ENCODE measurements around the gene CERKL.
"Not testable (repeated sequence)": the region's sequence is repeated elsewhere in the genome, so short reads cannot be mapped to it uniquely, and the experiment has no call there.

The CERKL gene, protein sequence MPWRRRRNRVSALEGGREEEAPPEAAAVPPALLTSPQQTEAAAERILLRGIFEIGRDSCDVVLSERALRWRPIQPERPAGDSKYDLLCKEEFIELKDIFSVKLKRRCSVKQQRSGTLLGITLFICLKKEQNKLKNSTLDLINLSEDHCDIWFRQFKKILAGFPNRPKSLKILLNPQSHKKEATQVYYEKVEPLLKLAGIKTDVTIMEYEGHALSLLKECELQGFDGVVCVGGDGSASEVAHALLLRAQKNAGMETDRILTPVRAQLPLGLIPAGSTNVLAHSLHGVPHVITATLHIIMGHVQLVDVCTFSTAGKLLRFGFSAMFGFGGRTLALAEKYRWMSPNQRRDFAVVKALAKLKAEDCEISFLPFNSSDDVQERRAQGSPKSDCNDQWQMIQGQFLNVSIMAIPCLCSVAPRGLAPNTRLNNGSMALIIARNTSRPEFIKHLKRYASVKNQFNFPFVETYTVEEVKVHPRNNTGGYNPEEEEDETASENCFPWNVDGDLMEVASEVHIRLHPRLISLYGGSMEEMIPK

DNA sequence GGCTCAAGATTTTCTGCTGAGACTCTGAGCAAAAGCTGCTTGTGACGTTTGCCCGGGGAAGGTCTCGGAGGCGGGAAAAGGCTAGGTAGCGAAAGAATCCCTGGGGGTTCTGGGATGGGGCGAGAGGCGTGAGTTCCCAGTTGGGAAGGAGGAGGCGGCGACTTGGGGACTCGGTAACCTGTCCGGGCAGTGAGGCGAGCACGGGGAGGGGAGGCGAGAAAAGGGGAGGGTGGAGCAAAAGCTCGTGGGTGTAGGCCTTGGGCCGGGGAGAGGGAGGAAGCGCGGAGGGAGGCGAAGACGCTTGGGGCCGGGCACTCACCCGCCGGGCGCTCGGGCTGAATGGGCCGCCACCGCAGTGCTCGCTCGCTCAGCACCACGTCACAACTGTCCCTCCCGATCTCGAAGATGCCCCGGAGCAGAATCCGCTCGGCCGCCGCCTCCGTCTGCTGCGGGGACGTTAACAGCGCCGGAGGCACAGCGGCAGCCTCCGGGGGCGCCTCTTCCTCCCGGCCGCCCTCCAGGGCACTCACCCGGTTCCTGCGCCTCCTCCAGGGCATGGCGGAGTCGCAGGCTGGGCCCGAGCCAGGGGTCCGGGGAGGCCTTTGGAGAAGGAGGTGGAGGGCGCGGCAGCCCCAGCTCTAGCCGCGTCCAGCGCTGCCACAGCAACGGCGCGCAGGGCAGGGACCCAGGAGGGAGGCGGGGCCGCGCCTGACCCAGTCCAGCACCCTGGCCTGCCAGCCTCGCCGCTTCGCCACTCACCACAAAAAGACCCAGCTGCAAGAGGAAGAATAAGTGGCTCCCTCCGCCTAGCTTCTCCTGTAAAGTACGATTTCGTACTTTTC is at the start of gene CERKL:
CERKL (minus strand) TSS at position 656 of the 842 bp plus-strand sequence; CDS start at position 557, 99 bp downstream.
- DNase-seq (ENCODE audit: low read depth, low spot score): peak; percentile 67

DNA sequence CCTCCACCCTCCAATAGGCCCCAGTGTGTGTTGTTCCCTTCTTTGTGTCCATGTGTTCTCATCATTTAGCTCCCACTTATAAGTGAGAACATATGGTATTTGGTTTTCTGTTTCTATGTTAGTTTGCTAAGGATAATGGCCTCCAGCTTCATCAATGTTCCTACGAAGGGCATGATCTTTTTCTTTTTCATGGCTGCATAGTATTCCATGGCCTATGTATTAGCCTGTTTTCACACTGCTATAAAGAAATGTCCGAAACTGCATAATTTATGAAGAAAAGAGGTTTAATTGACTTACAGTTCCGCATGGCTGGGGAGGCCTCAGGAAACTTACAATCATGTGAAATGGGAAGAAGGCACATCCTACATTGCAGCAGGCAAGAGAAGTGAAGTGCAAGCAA is 45.6 kb upstream of the CERKL start:
- DNase-seq (ENCODE audit: low read depth, low spot score): not testable (repeated sequence)

DNA sequence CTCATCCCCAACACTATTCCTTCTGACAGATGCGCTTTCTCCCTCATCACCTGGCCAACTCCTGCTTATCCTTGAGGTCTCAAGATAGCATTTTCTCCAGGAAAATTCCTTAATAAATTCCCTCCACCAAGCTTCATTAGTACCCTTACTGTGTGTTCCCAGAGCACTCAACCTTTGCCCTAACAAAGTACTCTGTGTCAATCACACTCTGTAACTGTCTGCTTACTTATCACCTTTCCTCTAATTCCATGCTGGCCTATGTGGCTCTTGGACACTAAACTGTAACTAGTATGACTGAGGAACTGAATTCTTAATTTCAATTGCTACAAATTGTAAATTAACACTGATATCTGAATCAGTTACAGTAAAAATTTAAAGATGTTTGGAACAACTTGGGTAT is 41.3 kb upstream of the CERKL start:
- DNase-seq (ENCODE audit: low read depth, low spot score): no peak

DNA sequence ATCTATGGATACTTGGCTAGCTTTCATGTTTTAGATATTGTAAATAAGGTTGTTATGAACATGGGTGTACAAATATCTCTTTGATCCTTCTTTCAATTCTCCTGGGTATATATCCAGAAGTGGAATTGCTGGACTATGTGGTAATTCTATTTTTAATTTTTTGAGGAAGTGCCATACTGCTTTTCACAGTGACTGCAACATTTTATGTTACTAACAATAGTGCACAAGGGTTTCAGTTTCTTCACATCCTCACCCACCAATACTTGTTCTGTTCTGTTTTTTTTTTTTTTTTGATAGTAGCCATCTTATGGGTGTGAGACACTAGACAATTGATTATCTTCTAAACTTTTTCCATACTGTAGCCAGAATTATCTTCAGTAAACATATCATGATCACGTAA is 40.7 kb upstream of the CERKL start:
- no peak for DNase-seq (ENCODE audit: low read depth, low spot score)

DNA sequence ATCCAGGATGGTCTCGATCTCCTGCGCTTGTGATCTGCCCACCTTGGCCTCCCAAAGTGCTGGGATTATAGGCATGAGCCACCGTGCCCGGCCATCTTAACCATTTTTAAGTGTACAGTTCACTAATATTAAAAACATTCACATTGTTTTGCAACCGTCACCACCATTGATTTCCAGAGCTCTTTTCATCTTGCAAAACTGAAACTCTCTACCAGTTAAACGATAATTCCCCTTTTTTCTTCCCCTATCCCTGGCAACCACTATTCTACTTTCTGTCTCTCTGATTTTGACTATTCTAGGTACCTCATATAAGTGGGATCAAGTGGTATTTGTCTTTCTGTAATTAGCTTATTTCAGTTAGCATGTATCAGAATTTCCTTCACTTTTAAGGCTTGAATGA is 40.2 kb upstream of the CERKL start:
- DNase-seq (ENCODE audit: low read depth, low spot score): no peak

DNA sequence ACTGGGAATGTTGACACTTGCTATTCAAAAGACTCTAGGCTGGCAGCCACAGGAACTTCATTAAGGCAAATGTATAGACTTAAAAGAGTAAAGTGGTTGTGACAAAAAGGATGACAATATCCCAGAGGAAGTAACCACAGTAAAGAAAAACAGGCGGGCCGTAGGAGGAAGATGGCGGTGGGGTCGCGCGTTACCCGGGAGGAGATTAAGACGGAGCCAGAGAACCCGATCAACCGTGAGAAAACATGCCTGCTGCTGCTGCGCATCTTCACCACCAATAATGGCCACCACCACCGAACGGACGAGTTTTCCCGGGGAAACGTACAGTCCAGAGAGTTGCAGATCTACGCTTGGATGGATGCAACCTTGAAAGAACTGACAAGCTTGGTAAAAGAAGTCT is 37.4 kb upstream of the CERKL start:
- DNase-seq (ENCODE audit: low read depth, low spot score): no peak

DNA sequence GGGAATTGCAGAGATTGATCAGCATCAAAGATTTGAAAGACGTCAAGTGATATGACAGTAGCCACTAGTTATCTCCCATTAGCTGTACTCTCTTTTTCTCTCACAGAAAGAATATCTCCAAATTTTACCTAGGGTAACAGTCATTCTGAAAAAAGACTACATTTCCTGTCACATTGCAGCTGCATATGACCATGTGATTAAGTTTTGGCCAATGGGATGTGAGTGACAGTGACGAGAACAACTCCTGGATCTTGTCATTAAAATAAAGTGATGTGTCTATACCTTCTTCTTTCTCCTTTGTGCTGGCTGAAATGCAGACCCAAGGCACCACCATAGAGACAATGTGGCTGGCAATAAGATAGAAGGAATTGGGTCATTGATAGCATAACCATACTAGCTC is 34.0 kb upstream of the CERKL start:
- DNase-seq (ENCODE audit: low read depth, low spot score): no peak

DNA sequence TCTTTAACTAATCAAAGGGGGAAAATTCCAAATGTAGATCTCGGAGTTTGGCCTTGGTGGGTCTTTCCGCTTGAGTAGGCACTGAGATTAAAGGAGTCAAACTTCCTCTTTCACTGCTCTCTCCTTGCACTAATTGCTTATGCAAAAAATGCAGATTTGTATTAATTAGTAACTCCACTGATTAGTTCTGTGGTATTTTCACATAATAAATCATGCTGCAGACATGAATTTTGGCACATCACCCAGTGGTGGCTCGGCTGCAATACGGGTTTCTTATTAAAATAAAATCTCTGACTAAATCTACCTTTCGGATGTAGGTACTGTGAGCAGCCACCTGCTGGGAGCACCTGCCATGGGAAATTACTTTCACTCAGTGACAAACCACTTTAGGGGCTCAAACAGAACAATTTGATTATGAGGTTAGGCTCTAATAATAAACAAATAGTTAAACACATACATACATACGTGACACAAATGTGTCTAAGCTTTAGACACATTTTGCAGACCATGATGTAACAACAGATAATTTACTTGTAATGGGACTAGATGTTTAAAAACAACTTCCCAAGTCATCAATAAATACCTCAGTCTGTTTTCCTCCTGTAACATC is 29.8 kb upstream of the CERKL start:
- DNase-seq (ENCODE audit: low read depth, low spot score): no peak

DNA sequence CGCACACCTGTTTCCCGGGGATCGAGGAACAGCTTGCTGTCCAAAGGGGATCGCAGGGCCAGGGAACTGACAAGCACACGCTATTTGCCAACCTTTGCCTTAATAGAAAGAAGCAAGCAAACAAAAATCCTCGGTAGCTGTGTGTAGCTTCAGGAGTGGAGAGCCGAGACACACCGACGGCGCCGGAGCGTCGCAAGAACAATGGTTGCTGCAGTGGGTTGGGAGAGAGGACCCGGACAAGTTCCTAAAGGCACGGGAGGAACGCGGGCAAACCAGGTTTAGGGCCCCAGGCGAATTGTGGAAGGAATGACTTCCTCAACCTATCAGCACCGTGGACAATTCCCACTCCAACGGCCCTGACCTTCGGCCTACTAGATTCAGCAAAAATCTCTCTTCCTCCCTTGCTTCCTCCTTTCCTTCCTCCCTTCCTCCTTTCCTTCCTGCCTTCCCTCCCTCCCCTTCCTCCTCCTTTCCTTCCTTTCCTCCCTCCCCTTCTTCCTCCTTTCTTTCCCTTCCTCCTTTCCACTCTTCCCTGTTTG is 28.3 kb upstream of the CERKL start:
- DNase-seq (ENCODE audit: low read depth, low spot score): peak; percentile 52

DNA sequence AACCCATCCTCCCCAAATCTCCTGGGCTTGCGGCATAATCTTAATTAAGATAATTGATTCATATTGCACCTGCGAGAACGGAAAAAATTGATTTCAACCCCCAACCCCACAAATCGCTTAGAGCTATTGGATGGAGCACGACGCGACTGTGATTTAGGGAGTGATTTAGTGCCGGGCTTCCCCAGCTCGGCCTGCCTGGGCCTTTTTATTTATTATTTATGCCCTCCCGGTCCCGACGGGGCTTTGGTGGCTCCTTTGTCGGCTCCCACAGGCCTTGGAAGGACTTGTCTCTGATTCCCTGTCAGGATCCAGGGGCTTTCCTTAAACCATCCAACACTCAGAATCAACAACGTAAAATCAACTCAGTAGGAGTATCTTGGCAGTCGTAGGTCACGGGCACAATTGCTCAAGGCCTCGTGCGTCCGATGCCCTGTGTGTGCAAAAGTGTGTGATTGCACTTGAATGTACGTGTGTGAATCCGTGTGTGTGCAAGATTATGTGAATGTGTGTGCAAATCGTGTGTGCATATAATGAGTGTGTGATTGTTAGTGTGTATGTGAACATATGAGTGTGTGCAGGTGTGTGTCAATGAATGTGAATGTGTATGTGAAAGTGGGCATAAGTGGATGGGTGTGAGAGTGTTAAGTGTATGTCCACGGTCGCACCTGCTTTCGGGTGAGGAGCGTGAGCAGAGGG is 27.7 kb upstream of the CERKL start:
- no peak for DNase-seq (ENCODE audit: low read depth, low spot score)

DNA sequence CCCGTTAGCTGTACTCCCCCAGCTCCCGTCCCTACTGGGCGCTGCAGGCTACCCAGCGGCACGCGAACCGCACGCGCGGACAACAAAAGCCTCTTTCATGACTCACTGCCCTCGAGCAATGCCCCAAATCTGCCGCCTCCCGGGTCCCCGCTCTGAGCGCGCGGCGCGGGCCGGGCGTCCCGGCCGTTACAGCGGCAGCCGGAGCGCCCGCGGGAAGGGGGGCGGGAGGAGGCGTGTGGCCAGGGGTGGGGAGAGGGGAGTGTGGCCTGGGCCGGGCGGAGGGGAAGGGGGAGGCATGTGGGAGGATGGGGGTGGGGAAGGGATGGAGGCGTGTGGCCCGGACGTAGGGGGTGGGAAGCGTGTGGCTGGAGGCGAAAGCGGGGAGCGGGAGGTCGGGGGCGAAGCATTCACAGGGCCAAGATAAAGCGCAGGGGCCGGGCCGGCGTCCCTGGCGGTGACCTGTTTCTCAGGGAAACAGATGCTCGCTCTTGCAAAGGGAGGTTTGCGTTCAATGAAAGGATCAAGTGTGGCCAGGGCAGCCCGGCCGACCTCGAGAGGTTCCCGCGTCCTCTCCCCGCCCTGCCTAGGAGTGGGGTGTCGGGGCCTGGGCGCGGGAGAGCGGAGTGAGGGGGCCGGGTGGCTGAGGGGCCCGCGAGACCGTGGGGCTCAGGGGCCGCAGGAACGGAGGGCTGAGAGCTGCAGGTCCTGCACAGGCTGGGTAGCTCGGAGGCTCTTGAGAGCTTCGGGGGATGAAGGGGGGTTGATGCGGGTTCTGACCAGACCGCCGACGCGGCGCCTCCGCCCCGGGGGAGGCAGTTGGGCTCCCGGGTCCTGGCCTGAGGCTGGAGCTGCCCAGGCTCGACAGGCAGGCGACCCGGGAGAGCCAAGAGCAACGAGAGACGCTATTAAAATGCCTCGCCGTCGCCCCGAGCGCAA is 26.9 kb upstream of the CERKL start:
- peak; percentile 66 for DNase-seq (ENCODE audit: low read depth, low spot score)

DNA sequence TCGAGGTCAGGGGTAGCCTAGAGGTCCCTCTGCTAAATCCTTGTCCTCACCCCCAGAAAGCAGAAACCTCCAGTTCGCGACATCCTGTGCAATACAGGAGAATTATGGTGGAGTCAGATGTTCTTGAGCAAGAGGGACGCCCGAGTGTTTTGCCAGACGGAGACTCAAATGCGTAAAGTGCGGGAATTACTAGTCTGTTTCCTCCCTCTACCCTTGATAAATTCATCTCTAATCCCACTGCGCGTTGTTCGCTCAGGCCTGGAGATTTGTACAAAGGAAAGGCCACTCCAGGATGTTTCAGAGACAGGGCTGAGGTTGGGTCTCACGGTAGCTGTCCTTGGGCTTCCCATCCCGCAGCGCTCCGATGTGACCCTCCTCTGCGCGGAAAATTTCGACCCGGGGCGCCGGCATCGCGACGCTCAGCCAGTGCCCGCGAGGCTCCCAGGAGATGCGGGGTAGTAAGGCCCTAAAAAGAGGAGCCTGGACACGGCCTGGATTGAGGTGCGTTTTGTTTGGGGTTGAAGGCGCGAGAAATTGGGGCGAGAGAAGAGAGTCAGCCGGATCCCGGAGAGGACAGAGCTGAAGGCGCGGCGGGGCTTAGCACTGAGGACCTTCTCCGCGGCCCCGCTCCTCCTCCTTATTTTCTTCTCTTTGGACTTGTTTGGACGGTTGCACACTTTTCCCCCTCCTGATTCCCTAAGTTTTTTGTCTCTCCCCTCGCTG is 26.1 kb upstream of the CERKL start:
- DNase-seq (ENCODE audit: low read depth, low spot score): no peak

DNA sequence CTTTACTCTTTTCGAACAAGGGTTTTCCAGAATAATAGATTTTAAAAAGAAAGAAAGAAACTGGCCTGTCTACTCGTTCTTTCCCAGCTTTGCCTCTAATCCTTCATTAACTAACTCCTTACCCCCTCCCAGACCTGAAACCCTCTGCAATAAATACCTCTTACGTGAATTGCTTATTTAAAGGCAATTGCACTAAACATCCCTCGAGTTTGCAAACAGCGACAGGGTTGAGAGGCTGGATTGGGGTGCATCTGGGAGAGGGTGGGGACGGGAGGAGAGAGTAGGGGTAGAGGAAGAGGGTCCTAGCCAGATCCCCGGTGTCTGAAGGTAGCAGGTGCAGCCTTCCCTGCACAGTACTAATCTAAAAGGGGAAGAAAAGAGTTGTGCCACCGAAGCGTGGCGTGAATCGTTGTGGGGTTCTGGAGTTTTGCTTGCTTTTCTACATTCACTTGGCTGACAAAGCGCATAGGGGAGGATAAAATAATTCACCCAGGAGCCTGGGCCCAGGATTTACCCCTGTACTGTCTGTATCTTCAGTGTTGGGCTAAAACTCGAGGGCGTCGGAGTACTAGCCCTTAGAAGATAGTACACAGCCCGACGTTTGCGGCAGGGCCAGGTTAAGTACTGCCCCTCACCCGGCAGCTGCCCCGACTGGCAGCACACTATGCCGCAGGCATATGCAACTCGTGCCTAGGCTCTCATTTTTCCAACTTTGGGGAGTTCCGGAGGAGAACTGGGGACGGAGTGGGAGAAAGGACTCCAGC is 25.3 kb upstream of the CERKL start:
- no peak for DNase-seq (ENCODE audit: low read depth, low spot score)

DNA sequence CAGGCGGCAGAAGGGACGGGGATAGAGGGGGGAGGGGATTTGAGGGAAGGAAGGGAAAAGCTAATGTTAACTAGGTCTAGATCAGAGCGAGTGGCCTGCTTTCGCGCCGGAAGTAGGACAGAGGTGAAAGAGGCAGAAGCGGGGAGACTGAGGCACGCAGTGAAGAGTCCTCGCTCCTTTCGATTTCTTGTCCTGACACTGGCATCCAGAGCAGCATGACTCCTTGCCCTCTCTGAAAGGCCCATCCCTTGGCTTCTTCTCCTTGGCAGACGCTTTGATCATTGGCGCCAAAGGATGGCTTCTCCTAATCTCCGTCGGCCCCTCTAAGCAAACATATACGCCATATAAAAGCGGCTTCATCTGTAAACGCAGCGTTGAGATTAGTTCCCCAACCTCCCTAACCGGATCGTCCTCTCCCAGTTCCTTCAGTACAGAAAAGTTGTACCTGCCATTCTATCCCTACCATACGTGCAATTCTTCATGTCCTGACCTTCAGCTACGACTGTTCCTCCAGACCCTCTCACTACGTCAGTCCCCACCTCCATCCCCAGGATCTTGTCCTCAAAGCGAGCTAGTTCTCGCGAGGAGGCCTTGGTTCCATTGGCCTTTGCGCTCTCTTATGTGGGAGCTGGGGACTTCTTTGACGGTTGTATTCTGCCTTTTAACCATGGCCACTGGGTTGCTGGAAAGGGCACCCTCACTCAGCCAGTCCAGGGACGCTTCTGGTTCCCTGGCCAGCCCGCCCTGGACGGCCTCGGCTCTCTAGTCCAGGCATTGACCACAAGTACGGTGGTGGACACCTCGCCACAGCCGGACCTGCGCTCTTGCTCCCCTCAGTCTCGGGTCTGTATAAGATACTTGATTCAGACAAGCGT is 24.3 kb upstream of the CERKL start:
- no peak for DNase-seq (ENCODE audit: low read depth, low spot score)

DNA sequence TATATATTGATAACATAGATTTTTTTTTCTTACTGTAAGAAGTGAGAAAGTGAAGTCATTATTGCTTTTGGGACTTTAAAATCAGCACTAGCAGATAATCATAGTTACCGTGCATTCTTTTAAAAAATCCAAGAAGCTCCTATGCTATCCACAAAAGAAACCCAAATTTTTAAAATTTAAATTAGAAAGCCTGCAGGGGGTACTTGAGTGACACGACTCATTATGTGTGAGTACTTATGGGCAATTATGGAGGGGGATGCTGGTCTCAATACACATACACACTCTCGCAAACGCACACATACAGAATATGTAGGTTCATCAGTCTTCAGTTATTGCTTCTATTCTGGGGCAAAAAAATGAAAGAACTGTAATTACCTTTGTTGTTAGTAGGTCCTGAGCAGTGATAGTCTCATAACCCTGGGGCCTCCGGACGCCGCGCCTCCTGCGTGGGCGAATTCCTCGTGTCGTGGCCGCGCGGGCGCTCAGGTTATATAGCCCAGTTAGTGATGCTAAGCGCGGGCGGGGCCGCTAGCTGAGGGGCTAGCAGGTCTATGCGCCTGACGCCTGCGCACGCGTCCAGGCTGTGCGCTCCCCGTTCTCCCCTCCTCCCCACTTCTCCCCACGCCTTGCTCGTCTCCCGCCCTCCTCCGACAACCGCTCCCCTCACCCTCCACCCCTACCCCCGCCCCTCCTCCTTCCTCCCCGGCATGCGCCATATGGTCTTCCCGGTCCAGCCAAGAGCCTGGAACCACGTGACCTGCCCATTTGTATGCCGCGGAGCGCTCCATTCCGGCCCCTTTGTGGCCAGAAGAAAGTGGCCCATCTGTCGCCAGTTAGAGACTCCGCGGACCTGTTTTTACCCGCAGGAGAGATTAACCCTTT is 23.4 kb upstream of the CERKL start, which contains the start of gene NEUROD1:
NEUROD1 (minus strand) TSS at position 463 of the 882 bp plus-strand sequence. CDS start 1,657 bp downstream, outside the sequence.
- no peak for DNase-seq (ENCODE audit: low read depth, low spot score)

DNA sequence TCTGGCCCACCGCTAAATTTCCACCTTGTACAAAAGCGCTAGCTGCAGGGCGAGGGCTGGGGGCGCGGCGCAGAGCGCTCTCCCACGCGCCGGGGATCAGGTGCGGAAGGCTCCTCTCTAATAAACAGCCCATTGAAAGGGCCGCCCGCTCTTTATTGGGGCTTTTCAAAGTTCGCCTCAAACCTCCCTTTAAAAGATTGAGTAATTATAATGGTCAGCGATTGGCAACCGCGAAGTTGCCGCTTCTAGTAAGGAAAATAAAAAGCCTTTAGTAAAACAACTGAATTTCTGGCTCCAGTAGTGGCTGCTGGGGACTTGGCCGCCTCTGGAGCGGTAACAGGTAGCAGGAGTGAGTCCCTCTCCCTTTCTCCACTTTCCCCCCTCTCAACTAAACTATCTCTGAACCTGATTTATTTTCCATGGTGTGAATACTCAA is 22.7 kb upstream of the CERKL start:
- no peak for DNase-seq (ENCODE audit: low read depth, low spot score)

Measured in astrocyte of the hippocampus (primary cell).